RCC 7860 (cell line): ENCODE measurements around the gene DYNC1I1.

ENCODE experiments used
- DNase-seq: peaks from one replicate; pipeline ENCODE4 v3.0.0-alpha.2; 2015; ENCODE audit warnings: low spot score
- FAIRE-seq: peaks from 2 replicates; lab custom pipeline; 2012; peaks lifted over from hg19 to GRCh38; lab: Jason Lieb, UNC

DYNC1I1 gene

DNA sequence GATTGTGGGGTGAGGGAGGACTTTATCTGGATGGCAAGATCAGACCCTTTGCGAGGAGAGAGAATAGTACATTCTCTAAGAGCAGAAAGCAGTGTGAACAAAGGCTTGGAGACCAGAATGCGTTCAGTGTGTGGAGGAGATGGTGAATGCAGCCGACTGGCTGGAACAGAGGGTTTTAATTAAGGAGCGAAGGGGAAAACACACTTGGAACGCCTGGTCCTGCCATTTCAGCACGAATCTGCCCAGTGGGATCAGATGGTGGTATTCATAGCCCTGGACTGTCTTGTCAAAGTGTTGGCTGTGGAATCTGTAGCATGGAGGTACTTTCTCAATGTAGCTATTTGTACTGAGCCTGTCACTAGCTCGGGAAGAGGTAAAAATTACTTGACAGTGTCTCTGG lies 288.7 kb downstream of the DYNC1I1 start:
- DNase-seq (no peak), FAIRE-seq (no peak)

DNA sequence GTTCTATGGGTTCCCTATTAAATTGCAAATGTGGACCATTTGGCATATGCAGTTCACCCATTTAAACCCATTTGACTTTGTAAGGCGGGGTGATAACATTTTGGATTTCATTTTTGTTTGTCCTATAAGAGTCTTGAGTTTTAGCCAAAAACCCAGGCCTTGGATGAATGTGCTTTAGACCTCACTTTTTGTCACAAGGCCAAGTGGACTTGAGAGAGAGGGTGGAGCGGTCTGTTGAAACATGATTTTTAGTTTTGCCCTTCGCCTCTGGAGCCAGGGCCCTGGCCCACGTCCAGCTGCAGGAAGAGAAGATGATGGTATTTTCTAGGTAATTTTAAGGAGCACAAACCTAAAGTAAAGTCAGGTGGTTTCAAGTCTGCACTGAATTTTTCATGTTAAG lies 289.5 kb downstream of the DYNC1I1 start:
- DNase-seq = no peak
- FAIRE-seq = no peak

DNA sequence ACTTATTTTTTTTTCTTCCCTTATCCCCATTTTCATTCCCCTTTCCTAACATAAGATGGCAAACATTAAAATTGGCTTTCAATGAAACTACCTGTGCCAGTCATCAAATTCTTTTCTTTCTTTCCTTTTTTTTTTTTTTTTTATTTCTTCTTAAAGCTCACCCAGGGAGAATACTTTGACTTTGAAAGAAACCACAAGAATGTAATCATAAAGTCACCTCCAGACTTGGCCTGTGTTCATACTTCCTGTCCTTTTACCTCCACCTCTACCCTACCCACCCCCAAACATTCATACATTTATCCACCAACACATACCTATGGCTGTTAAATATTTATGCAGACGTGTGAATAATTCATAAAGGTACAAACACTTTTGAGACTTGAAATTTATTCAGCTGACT lies 295.0 kb downstream of the DYNC1I1 start:
- DNase-seq = peak; percentile 29
- FAIRE-seq = peak; percentile 89

DNA sequence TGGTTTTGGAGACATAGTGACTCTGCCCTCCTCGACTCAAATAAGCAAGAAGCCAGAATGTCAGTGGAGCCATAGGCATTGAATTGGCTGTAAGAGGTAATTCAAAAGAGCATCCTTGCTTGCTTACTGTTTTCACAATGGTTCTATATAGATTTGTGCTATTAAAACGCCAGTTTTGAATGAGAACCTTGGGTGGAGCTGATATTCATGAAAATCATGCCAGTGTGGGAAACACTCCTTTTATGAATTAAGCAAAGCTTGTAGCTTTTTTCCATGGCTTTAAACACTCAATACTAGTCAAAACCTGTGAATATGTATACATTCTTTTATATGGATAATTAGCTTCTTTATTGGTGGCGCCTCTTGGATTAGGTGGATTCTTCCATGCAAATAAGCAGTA lies 297.0 kb downstream of the DYNC1I1 start:
- FAIRE-seq (no peak), DNase-seq (no peak)

- no peak for FAIRE-seq
- DNase-seq = no peak
Observed at GRCh38 chr7:96074871-96075270, 302.5 kb downstream of the DYNC1I1 start.

GRCh38 chr7:96075510-96076349 lies 303.4 kb downstream of the DYNC1I1 start:
- no peak for FAIRE-seq
- DNase-seq = peak; percentile 49

DNA sequence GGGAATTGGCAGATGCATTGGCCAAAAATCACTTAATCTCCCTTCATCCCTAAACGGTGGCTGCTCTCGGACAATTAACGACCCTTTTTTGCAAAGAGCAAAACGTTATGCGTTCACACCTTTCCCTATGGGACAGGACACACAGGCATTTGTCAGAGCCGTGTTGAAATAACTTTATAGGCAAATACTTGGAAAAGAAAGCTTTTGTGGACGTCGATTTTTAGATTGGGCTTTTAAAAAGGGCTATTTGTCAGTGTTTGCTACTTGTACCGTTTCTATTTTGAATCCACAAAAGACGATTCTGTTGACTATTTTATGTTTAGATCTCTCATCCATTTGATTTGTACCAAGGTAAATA lies 304.0 kb downstream of the DYNC1I1 start:
- no peak for DNase-seq

GRCh38 chr7:96080027-96080426 lies 307.7 kb downstream of the DYNC1I1 start:
- no peak for FAIRE-seq

More for the DNA sequence above, 304.0 kb downstream of the DYNC1I1 start:
- FAIRE-seq = no peak

GRCh38 chr7:96084881-96085553 lies 312.7 kb downstream of the DYNC1I1 start:
- DNase-seq (peak; percentile 72), FAIRE-seq (peak; percentile 92)

More at GRCh38 chr7:96080027-96080426, 307.7 kb downstream of the DYNC1I1 start:
- DNase-seq = no peak

GRCh38 chr7:96085953-96086352 lies 313.6 kb downstream of the DYNC1I1 start:
- FAIRE-seq (no peak), DNase-seq (no peak)

DNA sequence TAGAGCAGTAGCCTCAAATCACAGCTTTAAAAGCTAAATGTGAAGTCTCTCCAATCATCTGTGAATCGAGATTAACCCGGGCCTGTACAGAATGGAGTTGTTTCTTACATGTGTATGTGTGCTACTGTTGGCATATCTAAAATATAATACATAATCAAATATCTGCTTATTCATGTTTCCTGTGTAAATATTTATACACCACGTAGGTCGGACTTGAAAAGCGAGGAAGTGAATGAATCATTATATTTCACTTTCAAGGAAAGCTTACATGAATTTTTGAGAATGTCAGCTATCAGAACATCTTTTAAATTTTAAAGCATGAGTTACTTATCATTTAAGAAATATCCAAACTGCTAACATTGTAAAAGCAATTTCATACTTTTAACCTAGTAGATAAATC lies 316.2 kb downstream of the DYNC1I1 start:
- no peak for DNase-seq
- FAIRE-seq = no peak

DNA sequence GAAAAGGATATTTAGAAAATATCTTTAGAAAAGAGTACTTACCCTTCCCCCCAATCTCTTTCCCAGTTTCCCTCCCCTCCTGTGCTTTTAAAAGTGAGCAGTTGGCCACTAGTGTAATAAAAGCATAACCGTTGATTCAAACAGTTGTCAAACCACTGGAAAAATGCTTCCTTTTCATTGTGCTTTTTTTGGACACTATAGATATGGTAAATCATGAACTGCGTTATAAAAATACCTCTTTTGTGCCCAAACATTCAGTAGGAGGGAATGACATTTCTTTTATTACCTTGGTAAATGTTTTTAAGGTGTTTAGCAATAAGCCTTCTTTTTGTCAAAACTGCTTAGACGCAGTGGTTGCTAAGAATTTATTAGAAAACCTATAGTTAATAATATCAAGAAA lies 317.2 kb downstream of the DYNC1I1 start:
- FAIRE-seq (no peak), DNase-seq (no peak)

DNA sequence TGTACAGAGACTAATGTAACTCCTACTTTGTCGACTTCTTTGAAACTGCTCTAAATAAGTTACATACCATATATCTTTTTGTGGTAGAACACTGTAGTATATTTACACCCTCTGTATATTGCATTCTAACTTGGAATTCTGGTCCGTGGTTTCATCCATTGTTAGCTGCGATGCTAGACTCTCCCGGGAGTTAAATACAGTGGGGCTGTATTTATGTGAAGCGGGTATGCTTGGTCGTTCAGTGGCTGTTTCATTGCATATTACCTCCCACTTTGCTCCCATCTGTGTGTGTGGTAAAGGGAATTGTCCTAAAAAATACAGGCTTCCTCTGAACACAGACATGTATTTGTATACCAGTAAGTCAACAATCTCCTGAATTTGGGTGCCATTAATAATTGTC lies 318.4 kb downstream of the DYNC1I1 start:
- DNase-seq (no peak), FAIRE-seq (no peak)

DNA sequence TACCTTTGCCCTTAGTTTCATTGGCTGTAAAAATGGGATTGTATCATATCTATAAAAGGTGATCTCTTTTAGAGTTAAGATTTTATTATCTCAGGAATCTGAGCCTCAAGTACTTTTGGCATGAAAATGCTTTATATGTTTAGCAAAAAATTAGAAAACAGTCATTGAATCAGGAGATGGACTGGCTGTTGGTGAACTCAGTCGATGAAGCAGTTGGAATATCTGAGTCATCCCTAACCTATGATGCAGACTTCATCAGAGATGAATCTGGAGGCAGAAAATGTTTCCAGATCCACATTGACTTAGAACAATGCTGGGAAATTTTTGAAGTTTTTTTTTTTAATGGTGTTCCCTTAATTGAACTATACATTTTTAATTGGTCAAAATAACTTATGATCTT lies 321.1 kb downstream of the DYNC1I1 start:
- peak; percentile 72 for DNase-seq
- FAIRE-seq = peak; percentile 88

DNA sequence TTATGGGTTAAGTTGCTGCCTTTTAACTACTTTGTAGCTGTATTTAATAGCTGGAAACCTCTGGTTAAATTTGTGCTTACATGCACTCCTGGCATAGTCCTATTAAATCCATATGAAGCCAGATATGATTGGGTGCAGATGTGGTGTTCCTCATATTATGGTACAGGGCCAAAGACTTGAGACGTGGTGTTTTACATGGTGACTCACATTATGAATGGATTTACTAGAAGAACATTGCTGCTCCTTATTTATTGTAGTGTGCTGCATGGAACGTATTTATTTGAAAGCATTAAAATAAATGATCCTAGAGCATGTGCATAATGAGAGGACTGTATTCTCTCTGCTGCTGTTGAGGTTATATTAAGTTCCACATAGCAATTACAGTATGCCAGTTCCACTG lies 325.5 kb downstream of the DYNC1I1 start:
- FAIRE-seq = no peak
- no peak for DNase-seq

- DNase-seq (no peak), FAIRE-seq (no peak)
Observed at GRCh38 chr7:96100737-96101136, 328.4 kb downstream of the DYNC1I1 start.

DNA sequence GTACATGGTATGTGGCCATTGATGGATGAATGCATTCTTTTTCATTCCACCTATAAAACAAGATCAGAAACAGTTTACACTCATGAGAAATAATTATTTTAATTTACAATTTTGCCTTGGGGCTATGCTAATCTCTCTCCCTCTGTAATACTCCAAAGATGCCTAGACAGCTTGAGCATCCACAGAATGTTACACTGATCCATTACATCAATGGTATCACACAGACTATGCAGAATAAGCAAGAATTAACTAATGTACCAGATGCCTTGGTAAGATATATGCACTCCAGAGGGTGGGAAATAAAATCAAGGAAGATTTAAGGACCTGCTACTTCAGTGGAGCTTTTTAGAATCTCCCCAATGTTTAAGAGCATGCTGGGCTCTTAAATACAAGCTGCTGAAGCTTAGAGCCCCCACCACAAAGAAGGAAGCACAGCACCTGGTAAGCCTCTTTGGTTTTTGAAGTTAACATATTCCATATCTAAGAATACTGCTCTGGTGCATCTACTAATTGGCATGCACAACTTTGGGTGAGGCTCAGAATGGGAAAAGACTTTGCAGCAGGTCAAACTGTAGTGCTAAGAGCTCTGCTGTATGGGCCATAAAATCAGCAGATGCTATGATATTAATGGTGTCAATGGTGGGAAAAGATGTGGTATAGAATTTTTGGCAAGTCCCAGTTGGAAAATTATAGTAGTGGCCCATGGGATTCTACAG lies 329.9 kb downstream of the DYNC1I1 start:
- FAIRE-seq (no peak), DNase-seq (no peak)

GRCh38 chr7:96104984-96105383 lies 332.6 kb downstream of the DYNC1I1 start:
- no peak for DNase-seq
- FAIRE-seq = peak; percentile 53

- DNase-seq = no peak
- FAIRE-seq = no peak
Observed at GRCh38 chr7:96111405-96111804, 339.1 kb downstream of the DYNC1I1 start.

DNA sequence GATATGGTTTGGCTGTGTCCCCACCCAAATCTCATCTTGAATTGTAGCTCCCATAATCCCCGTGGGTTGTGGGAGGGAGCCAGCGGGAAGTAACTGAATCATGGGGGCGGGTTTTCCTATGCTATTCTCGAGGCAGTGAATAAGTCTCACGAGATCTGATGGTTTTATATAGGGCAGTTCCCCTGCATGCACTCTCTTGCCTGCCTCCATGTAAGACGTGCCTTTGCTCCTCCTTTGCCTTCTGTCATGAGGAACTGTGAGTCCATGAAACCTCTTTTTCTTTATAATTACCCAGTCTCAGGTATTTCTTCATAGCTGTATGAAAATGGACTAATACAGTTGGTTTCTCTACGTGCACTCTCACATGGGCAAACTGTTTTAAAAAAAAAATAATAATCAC lies 341.8 kb downstream of the DYNC1I1 start:
- no peak for FAIRE-seq
- no peak for DNase-seq

DNA sequence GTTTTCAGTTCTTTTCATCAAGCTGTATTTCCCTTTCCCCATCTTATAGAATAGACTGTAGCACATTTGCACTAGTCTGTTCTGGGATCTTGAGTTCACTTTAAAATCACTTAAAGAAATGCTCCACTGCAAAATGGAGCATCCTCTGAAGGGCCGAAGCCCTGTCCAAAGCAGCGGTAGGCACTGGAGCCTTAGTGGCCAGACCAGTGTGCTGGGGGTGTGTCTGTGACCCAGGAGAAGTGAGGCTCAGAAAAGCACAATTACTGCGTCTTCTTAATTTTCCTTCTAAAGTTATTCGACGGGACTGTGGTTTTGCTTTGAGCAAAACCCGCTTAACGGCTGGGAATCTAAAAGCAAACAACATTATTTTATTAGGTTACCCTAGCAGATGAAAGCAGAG lies 343.8 kb downstream of the DYNC1I1 start:
- DNase-seq = no peak
- no peak for FAIRE-seq
